ENCODE measurements around the gene TAPBP.

DNA sequence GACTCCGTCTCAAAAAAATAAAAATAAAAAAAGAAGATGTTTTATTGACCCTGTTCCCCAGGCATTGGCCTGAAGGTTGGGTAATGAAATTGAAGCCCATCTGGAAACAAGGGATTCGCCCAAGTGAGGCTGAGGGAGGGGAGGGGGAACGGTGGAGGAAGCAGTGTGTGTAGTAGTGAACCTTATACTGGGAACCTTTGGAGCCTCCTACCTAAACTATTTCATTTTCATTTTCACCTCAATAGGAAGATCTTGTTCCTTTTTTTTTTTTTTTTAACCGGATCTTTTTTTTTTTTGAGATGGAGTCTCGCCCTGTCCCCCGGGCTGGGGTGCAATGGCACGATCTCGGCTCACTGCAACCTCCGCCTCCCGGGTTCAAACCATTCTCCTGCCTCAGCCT, 16.9 kb upstream of the TAPBP start:
- TF ChIP-seq POLR2A (IDR thresholded peaks at IDR 0.05) = no peak
- TF ChIP-seq, protein P1, sequence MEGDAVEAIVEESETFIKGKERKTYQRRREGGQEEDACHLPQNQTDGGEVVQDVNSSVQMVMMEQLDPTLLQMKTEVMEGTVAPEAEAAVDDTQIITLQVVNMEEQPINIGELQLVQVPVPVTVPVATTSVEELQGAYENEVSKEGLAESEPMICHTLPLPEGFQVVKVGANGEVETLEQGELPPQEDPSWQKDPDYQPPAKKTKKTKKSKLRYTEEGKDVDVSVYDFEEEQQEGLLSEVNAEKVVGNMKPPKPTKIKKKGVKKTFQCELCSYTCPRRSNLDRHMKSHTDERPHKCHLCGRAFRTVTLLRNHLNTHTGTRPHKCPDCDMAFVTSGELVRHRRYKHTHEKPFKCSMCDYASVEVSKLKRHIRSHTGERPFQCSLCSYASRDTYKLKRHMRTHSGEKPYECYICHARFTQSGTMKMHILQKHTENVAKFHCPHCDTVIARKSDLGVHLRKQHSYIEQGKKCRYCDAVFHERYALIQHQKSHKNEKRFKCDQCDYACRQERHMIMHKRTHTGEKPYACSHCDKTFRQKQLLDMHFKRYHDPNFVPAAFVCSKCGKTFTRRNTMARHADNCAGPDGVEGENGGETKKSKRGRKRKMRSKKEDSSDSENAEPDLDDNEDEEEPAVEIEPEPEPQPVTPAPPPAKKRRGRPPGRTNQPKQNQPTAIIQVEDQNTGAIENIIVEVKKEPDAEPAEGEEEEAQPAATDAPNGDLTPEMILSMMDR (IDR thresholded peaks at IDR 0.05) = no peak

Data from breast epithelium (tissue), 3 donors.